ENCODE results near the gene PNMA1. TPM values are rescaled to one million over a fixed set of nuclear protein-coding genes. Genes with fewer than 3 reads are reported as not detected.

Gene PNMA1
- total RNA-seq, 1 donor: 11.6 TPM

GRCh38 chr14:73751157-73751691, 37.0 kb upstream of the PNMA1 start:
- DNase-seq (ENCODE audit: low read depth in 2 of 3, low spot score in 2 of 3): no peak

- no peak for DNase-seq (ENCODE audit: low read depth in 2 of 3, low spot score in 2 of 3)
These were observed 36.3 kb upstream of the PNMA1 start for GRCh38 chr14:73750531-73750901.

- no peak for DNase-seq (ENCODE audit: low read depth in 2 of 3, low spot score in 2 of 3)
These were observed 35.7 kb upstream of the PNMA1 start for GRCh38 chr14:73749706-73750530.

GRCh38 chr14:73748858-73749357, 34.7 kb upstream of the PNMA1 start:
- DNase-seq (ENCODE audit: low read depth in 2 of 3, low spot score in 2 of 3): no peak

- no peak for DNase-seq (ENCODE audit: low read depth in 2 of 3, low spot score in 2 of 3)
These were observed 33.4 kb upstream of the PNMA1 start for GRCh38 chr14:73747379-73748211.

- DNase-seq (ENCODE audit: low read depth in 2 of 3, low spot score in 2 of 3): peak in 1 of 3 donors; percentile 52
These were observed 32.6 kb upstream of the PNMA1 start for GRCh38 chr14:73746520-73747378.

GRCh38 chr14:73745571-73746519, 31.7 kb upstream of the PNMA1 start:
- DNase-seq (ENCODE audit: low read depth in 2 of 3, low spot score in 2 of 3): no peak

- no peak for DNase-seq (ENCODE audit: low read depth in 2 of 3, low spot score in 2 of 3)
These were observed 30.8 kb upstream of the PNMA1 start for GRCh38 chr14:73744874-73745529.

- DNase-seq (ENCODE audit: low read depth in 2 of 3, low spot score in 2 of 3): no peak
These were observed 30.1 kb upstream of the PNMA1 start for GRCh38 chr14:73744175-73744867.

- DNase-seq (ENCODE audit: low read depth in 2 of 3, low spot score in 2 of 3): peak in 2 of 3 donors; percentile 82
These were observed 29.3 kb upstream of the PNMA1 start for GRCh38 chr14:73743431-73743931.

- DNase-seq (ENCODE audit: low read depth in 2 of 3, low spot score in 2 of 3): no peak
These were observed 28.5 kb upstream of the PNMA1 start for GRCh38 chr14:73742520-73743238.

GRCh38 chr14:73741876-73742519, 27.8 kb upstream of the PNMA1 start:
- peak in 1 of 3 donors; percentile 72 for DNase-seq (ENCODE audit: low read depth in 2 of 3, low spot score in 2 of 3)

GRCh38 chr14:73741386-73741875, 27.2 kb upstream of the PNMA1 start:
- peak in 2 of 3 donors; percentile 97 to 98 for DNase-seq (ENCODE audit: low read depth in 2 of 3, low spot score in 2 of 3)

GRCh38 chr14:73740618-73741326, 26.6 kb upstream of the PNMA1 start:
- no peak for DNase-seq (ENCODE audit: low read depth in 2 of 3, low spot score in 2 of 3)

- no peak for DNase-seq (ENCODE audit: low read depth in 2 of 3, low spot score in 2 of 3)
These were observed 25.9 kb upstream of the PNMA1 start for GRCh38 chr14:73739899-73740617.
